ENCODE results near the gene H6PD.

DNA sequence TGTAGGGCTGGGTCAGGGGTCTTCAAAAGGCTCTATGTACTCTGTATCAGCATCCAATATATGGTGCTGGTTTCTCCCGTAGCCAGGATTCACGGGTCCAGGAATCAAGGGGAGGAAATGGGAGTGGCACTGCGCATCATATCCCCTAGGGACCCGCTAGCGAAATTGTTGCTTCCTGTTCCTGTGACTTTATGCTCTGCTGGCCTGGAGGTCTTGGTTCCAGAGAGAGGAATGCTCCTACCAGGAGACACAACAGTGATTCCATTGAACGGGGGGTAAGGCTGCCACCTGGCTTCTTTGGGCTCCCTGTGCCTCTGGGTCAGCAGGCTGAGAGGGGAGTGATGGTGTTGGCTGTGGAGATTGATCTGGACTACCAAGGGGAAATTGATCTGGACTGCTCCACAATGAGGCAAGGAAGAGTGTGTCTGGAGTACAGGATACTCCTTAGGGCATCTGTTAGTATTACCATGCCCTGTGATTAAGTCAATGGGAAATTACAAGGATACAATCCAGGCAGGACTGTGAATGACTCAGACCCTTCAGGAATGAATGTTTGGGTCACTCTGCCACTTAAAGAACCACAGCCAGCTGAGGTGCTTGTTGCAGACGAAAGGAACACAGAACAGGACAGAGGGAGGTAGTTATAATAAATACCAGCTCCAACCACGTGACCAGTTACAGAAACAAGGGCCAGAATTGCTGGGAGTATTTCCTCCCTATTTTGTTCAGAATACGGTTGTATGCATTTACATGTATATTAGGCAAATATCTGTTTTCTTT, 68.4 kb downstream of the H6PD start:
- no peak for TF ChIP-seq POLR2AphosphoS5 (IDR thresholded peaks at IDR 0.05; ENCODE audit: low read depth)
- TF ChIP-seq, protein P1, sequence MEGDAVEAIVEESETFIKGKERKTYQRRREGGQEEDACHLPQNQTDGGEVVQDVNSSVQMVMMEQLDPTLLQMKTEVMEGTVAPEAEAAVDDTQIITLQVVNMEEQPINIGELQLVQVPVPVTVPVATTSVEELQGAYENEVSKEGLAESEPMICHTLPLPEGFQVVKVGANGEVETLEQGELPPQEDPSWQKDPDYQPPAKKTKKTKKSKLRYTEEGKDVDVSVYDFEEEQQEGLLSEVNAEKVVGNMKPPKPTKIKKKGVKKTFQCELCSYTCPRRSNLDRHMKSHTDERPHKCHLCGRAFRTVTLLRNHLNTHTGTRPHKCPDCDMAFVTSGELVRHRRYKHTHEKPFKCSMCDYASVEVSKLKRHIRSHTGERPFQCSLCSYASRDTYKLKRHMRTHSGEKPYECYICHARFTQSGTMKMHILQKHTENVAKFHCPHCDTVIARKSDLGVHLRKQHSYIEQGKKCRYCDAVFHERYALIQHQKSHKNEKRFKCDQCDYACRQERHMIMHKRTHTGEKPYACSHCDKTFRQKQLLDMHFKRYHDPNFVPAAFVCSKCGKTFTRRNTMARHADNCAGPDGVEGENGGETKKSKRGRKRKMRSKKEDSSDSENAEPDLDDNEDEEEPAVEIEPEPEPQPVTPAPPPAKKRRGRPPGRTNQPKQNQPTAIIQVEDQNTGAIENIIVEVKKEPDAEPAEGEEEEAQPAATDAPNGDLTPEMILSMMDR (IDR thresholded peaks at IDR 0.05; ENCODE audit: insufficient read depth, low read length): no peak
- no peak for TF ChIP-seq GABPA (IDR thresholded peaks at IDR 0.05; ENCODE audit: low read depth)
- TF ChIP-seq REST (IDR thresholded peaks at IDR 0.05; ENCODE audit: insufficient replicate concordance, low read depth): no peak
- TF ChIP-seq SPI1 (IDR thresholded peaks at IDR 0.05; ENCODE audit: borderline replicate concordance, low read depth): no peak
